ENCODE results near the gene B3GNT4. TPM values are rescaled to one million over a fixed set of nuclear protein-coding genes. Genes with fewer than 3 reads are reported as not detected.

Gene B3GNT4
- total and polyA plus RNA-seq, 2 of the 13 experiments (the other 11 are each of a cell fraction or from before 2014, with no cell fraction given), result 0.04 to 0.21 TPM

GRCh38 chr12:122226366-122227125 lies 23.0 kb downstream of the B3GNT4 start (continued):
- TF ChIP-seq ZNF784 (CRISPR knock-in tag; IDR thresholded peaks at IDR 0.05; ENCODE audit: borderline replicate concordance), result 0 out of 2 replicates have a peak, but pooled peaks have one; percentile 15
- TF ChIP-seq MXD3 (CRISPR knock-in tag; IDR thresholded peaks at IDR 0.05), result peak; percentile 98
- peak; percentile 40; the same call in 1 of the 2 replicates for TF ChIP-seq ZNF629 (CRISPR knock-in tag; conservative IDR thresholded peaks at IDR 0.05)
- peak; percentile 95; the same call in 1 of the 2 replicates for TF ChIP-seq AHR (CRISPR knock-in tag; IDR thresholded peaks at IDR 0.05)
- TF ChIP-seq ZNF720 (CRISPR knock-in tag; IDR thresholded peaks at IDR 0.05), result 0 out of 2 replicates have a peak, but pooled peaks have one; percentile 78
- TF ChIP-seq YEATS4 (CRISPR knock-in tag; IDR thresholded peaks at IDR 0.05; ENCODE audit: borderline replicate concordance), result peak; percentile 59; the same call in 1 of the 2 replicates
- peak; percentile 60 for TF ChIP-seq SAP130 (CRISPR knock-in tag; IDR thresholded peaks at IDR 0.05; ENCODE audit: low read depth)
- peak; percentile 89; the same call in 1 of the 2 replicates for TF ChIP-seq ZNF766 (CRISPR knock-in tag; IDR thresholded peaks at IDR 0.05; ENCODE audit: borderline replicate concordance)
- 0 out of 2 replicates have a peak, but pooled peaks have one; percentile 33 for TF ChIP-seq NAIF1 (CRISPR knock-in tag; IDR thresholded peaks at IDR 0.05; ENCODE audit: borderline replicate concordance)
- TF ChIP-seq KMT2B (CRISPR knock-in tag; IDR thresholded peaks at IDR 0.05), result peak; percentile 54; the same call in 1 of the 2 replicates
- TF ChIP-seq MXD1 (CRISPR knock-in tag; IDR thresholded peaks at IDR 0.05), result peak; percentile 95
- TF ChIP-seq ZNF543 (CRISPR knock-in tag; IDR thresholded peaks at IDR 0.05), result peak; percentile 75; the same call in 1 of the 2 replicates
- peak; percentile 54; the same call in 1 of the 2 replicates for TF ChIP-seq ZGPAT (CRISPR knock-in tag; IDR thresholded peaks at IDR 0.05)
- peak; percentile 95 for TF ChIP-seq ZNF792 (CRISPR knock-in tag; IDR thresholded peaks at IDR 0.05)
- TF ChIP-seq ZSCAN12 (CRISPR knock-in tag; IDR thresholded peaks at IDR 0.05), result peak; percentile 98
- no peak for TF ChIP-seq ZNF776 (CRISPR knock-in tag; IDR thresholded peaks at IDR 0.05)
- peak; percentile 74; the same call in 1 of the 2 replicates for TF ChIP-seq ZNF296 (CRISPR knock-in tag; conservative IDR thresholded peaks at IDR 0.05)
- TF ChIP-seq BHLHE40 (IDR thresholded peaks at IDR 0.05; ENCODE audit: low read length), result peak; percentile 52; the same call in 1 of the 2 replicates
- no peak; the same call in 1 of the 2 replicates for TF ChIP-seq KAT7 (CRISPR knock-in tag; IDR thresholded peaks at IDR 0.05; ENCODE audit: borderline replicate concordance)
- TF ChIP-seq ZNF83 (CRISPR knock-in tag; IDR thresholded peaks at IDR 0.05; ENCODE audit: borderline replicate concordance), result peak; percentile 90
- TF ChIP-seq TOPORS (CRISPR knock-in tag; IDR thresholded peaks at IDR 0.05), result no peak
- peak; percentile 73; the same call in 1 of the 2 replicates for TF ChIP-seq ZNF749 (CRISPR knock-in tag; IDR thresholded peaks at IDR 0.05; ENCODE audit: borderline replicate concordance)
- peak; percentile 70; the same call in 1 of the 2 replicates for TF ChIP-seq WIZ (CRISPR knock-in tag; IDR thresholded peaks at IDR 0.05)

All from HepG2 (cell line).